GM18858 (cell line): ENCODE data around the gene NOVA2.
"Not testable (repeated sequence)": the region's sequence is repeated elsewhere in the genome, so short reads cannot be mapped to it uniquely, and the experiment has no call there.

Source experiments
- ATAC-seq: cut with Tn5 transposase; IDR thresholded peaks from one replicate; pipeline ENCODE4 v1.9.1; 2021; ENCODE audit not compliant: unreplicated experiment

The NOVA2 gene

GRCh38 chr19:45897261-45897812 is 76.3 kb downstream of the NOVA2 start:
- ATAC-seq: no peak

DNA sequence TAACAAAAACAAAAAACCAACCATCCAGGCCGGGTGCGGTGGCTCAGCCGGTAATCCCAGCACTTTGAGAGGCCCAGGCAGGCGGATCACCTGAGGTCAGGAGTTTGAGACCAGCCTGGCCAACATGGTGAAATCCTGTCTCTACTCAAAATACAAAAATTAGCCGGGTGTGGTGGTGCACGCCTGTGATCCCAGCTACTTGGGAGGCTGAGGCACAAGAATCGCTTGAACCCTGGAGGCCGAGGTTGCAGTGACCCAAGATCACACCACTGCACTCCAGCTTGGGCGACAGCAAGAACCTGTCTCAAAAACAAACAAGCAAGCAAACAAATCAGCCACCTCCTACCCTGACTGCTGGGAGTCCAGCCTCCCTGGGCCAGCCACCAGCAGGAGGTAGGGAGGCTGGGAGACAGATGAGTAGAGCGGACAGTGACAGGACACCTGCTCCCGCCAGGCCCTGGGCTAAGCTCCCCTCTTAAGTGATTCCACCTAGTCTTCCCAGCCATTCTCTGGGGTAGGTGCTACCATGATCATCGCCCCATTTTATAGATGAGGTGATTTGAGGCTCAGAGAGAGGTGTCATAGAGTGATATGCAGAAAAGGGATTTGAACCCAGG is 77.6 kb downstream of the NOVA2 start:
- ATAC-seq: not testable (repeated sequence)

DNA sequence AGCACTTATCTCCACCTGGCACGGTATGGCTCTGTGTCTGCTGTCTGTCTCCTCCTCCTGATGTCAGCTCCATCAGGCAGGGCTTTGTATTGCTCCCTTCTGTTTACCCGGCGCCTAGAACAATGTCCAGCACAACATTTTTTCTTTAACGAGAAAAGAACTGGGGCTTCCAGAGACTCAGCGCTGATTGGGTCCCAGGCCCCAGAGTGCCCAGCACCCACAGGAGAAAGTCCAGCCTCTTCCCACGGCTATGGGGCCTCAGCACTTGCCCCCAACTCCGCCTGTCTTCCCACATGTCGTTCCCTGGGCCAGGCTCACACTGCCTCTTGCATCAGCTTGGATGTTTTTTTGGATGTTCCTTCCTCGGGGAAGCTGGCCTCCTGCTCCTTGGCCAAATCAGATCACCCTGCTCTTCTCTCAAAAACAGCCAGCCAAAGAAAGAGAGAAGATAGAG is 78.1 kb downstream of the NOVA2 start:
- ATAC-seq: no peak

DNA sequence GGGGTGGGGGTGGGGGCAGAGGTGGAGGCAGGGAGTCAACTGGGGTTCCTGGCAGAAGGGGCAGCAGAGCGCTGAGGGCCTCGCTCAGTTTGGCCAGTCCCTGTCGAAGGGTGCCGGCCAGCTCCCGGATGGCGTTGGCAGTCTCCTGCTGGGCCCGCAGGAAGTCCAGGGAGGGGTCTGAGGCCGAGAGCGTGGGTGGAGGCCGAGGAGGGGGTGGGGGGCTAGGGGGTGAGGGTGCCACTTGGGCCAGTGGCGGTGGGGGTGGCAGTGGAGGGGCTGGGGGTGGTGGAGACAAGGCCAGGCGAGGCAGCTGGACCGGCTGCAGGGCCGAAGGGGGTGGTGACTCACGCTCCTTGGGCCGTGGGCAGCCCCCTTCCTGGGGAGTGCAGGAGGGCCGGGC is 82.8 kb downstream of the NOVA2 start:
- no peak for ATAC-seq

GRCh38 chr19:45889210-45889885 is 84.3 kb downstream of the NOVA2 start:
- no peak for ATAC-seq

DNA sequence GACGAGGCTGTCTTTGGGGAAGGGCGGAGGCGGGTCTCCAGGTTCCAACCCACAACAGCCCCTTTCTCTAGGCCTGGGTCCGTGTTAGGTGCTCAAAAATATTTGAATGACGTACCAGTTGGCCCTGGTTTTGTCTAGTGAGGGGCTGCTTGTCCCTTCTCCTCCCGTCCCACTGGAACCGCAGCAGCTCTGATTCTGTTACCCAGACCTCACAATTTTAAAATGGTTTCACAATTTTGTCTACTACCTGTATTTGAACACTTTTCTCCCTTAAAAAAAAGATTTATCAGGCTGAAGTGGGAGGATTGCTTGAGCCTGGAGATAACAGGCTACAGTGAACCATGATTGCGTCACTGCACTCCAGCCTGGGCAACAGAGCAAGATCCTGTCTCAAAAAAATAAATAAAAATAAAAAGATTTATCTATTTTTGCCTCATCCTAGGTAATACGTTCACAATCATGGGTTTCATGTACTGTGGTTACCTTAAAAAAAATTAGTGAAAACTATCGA is 86.4 kb downstream of the NOVA2 start:
- no peak for ATAC-seq

DNA sequence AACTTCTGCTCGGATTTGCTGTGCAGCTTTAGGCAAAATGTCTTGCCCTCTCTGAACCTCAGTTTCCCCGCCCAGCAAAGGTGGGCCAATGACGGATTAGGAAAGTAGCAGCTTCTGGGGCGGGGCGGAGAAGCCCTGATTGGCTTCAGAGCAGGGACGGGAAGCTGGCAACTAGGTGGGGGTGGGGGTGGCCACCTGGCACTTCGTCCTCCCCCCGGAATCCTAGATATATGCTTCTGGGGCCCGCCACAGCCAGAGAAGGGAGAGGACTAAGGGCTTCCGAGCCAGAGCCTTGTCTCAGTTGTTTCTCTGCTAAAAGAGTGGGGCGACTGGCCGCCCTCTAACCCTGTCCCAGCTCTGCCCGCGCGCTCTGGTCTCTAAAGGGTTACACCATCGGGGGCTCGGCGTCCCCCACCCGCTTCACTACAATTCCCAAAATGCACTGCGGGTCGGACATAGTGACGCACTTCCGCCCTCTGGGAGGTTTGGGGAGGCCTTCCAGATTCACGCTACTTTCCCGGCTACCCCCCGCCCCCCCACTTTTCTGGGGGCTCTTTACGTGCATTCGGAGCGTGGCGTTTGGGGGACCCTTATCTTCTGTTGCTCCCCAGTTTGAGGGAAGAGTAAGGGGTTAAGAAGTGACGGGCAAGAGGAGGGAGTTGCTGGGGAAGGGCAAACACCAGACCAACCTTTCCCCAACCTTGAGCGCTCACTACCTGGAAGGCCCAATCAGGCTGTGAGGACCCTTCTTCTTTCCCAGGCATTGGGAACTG is 87.1 kb downstream of the NOVA2 start:
- ATAC-seq: peak; percentile 30

- ATAC-seq: no peak
Measured at GRCh38 chr19:45885556-45886426, 87.9 kb downstream of the NOVA2 start, which contains the start of gene IRF2BP1. Gene IRF2BP1 (minus strand): TSS chr19:45886141. CDS start chr19:45885774, 367 bp downstream.

DNA sequence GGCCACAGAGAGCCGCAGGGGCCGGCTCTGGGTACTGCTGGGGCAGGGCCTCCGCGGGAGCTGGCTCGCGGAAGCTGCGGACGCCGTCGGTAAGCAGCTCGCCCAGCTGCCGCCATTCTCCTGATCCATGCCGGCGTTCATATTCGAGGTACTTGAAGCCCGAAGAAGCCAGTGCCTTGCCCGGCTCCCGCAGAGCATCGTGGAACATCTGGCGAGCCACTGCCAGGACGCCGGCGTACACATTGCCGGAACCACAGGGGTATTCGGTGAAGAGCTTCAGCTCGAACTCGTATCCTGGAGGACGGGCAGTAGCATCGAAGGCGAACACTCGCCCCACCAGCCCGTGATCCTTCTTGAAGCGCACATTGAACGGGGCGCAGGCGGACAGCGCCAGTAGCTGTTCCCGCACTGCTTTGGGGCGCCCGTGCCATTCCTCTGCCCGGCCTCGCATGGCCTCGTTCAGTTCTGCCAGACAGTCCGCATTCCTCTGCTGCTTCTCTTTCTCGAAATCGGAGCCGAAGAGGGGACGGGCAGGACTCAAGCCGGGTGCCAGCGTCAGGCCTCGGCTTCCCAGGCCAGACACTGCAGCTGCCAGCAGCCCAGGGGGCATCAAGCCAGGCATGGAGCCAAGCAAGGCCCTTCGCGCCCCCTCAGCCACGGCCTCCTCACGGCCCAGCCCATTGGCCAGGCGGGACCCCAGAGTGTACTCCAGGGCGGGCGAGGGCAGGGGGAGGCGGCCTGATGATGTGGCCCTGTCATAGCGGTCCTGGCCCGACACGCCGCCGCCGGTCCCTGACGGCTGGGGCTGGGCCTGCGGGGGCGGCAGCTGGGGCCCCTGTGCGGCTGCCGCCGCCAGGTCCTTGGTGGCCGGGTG is 88.7 kb downstream of the NOVA2 start:
- ATAC-seq: no peak

DNA sequence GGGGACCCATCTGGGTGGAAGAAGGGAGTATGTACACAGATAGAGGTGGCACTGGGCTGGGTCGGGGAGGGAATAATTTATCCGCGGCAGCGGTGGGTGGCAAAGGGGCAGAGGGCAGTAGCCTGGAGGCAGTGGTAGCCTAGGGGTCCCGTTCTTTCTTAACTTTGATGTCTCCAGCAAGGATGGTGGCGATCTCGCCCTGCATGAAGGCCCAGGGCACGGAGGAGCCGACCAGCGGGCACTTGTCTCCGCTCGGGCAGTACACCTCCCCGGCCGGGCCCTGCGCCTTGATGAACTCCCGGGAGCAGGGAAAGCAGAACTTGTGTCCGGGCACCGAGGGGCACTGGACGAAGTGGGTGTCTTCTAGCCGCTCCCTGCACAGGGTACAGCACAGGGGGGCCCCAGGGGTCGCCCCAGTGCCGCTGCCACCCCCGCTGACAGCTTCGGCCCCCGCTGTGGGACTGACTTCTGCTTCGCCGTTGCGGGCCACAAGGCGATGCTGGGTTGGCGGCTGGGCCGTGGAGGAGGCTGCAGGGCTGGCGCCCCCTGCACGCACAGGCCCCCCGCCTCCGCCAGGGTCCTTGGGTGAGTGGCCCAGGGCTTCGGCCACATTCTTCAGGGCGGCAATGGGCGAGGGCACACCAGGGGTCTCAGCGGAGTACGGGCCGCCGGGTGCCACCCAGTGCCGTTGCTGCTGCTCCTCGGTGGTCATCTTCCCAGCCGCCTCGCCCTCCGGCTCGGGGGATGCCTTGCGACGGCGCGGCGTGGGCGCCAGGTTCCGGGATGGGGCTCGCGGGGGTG is 89.6 kb downstream of the NOVA2 start:
- ATAC-seq: no peak
